CD14-positive monocyte (primary cell): ENCODE results near the gene CKM. TPM values are rescaled to one million over a fixed set of nuclear protein-coding genes. Genes with fewer than 3 reads are reported as not detected.
A peak's percentile ranks its signal among the peaks of the same experiment; 100 is the strongest.

Experiments
- DNase-seq, 3 donors: peaks; one replicate each; pipeline ENCODE4 v3.0.0-alpha.2; 2011 to 2022
- H2AFZ ChIP-seq: 2 replicates; pipeline ENCODE4 v1.6.0; 2012; ENCODE audit warnings: mild to moderate bottlenecking, low read depth, low read length, inconsistent platforms; ENCODE audit not compliant: insufficient read depth, poor library complexity, severe bottlenecking
- H3K27ac ChIP-seq, 2 donors: 1 replicate in 1 of 2; 2 replicates in 1 of 2; pipeline ENCODE4 v1.5.1; 2012 to 2013; ENCODE audit warnings: low read length in 2 of 2, control low read depth in 1 of 2, inconsistent platforms in 1 of 2, low read depth in 1 of 2, mild to moderate bottlenecking in 1 of 2
- H3K27me3 ChIP-seq, 2 donors: one replicate each; pipeline versions ENCODE4 v1.6.0 to v1.6.1; 2011 to 2013; ENCODE audit warnings: low read length in 2 of 2; ENCODE audit not compliant: control insufficient read depth in 2 of 2, insufficient read depth in 2 of 2
- H3K36me3 ChIP-seq, 2 donors: replicated peaks in 1 of 2; 1 replicate in 1 of 2; 2 replicates in 1 of 2; pipeline versions ENCODE4 v1.5.1 to v1.6.1; 2012 to 2013; ENCODE audit warnings: low read length in 2 of 2, control low read depth in 1 of 2, inconsistent platforms in 1 of 2, mild to moderate bottlenecking in 1 of 2; ENCODE audit not compliant: insufficient read depth in 2 of 2, control insufficient read depth in 1 of 2
- H3K4me1 ChIP-seq, 2 donors: 1 replicate in 1 of 2; 2 replicates in 1 of 2; pipeline versions ENCODE4 v1.5.1 to v1.6.1; 2012 to 2013; ENCODE audit warnings: low read length in 2 of 2, control low read depth in 1 of 2, inconsistent platforms in 1 of 2, mild to moderate bottlenecking in 1 of 2, moderate library complexity in 1 of 2; ENCODE audit not compliant: insufficient read depth in 2 of 2, control insufficient read depth in 1 of 2
- H3K4me2 ChIP-seq: replicated peaks from 2 replicates; pipeline ENCODE3; 2012; ENCODE audit warnings: low read length, moderate library complexity, mild to moderate bottlenecking; ENCODE audit not compliant: poor library complexity, severe bottlenecking; ENCODE audit errors: extremely low read depth
- H3K4me3 ChIP-seq, 3 experiments: fragments of 200-600 bp in 1 of 3; sonication (generic) in 1 of 3; replicated peaks in 1 of 3; 1 replicate in 2 of 3; 2 replicates in 1 of 3; pipeline ENCODE4 v1.5.1; 2011 to 2013; ENCODE audit warnings: low read length in 3 of 3, mild to moderate bottlenecking in 3 of 3, control low read depth in 2 of 3, low read depth in 2 of 3, inconsistent platforms in 1 of 3, moderate library complexity in 1 of 3
- H3K79me2 ChIP-seq: 2 replicates; pipeline ENCODE4 v1.6.0; 2012; ENCODE audit warnings: mild to moderate bottlenecking, control low read depth, inconsistent platforms, low read length, moderate library complexity; ENCODE audit not compliant: insufficient read depth
- H3K9ac ChIP-seq: 2 replicates; pipeline ENCODE4 v1.6.0; 2017; ENCODE audit warnings: low read length, mild to moderate bottlenecking; ENCODE audit not compliant: insufficient read depth, poor library complexity, severe bottlenecking
- H3K9me3 ChIP-seq, 2 donors: replicated peaks in 1 of 2; 1 replicate in 1 of 2; 2 replicates in 1 of 2; pipeline versions ENCODE4 v1.5.1 to v1.6.1; 2012 to 2013; ENCODE audit warnings: low read length in 2 of 2, control low read depth in 1 of 2; ENCODE audit not compliant: control insufficient read depth in 1 of 2, insufficient read depth in 1 of 2
- H4K20me1 ChIP-seq: 2 replicates; pipeline ENCODE4 v1.6.0; 2012; ENCODE audit warnings: mild to moderate bottlenecking, low read length, control low read depth, moderate library complexity; ENCODE audit not compliant: insufficient read depth
- H3K27ac Mint-ChIP-seq, 7 donors: one replicate each; pipeline ENCODE4 v1.8.0; 2020; ENCODE audit warnings: mild to moderate bottlenecking in 7 of 7, mixed read lengths in 7 of 7, moderate library complexity in 6 of 7, inconsistent platforms in 2 of 7
- H3K27me3 Mint-ChIP-seq, 3 donors: one replicate each; pipeline ENCODE4 v1.8.0; 2021 to 2022; ENCODE audit warnings: low read depth in 3 of 3, mild to moderate bottlenecking in 3 of 3, mixed read lengths in 3 of 3, moderate library complexity in 3 of 3, inconsistent platforms in 1 of 3
- H3K36me3 Mint-ChIP-seq, 2 donors: one replicate each; pipeline ENCODE4 v1.8.0; 2020; ENCODE audit warnings: mixed read lengths in 2 of 2, inconsistent platforms in 1 of 2, mild to moderate bottlenecking in 1 of 2
- H3K4me1 Mint-ChIP-seq: one replicate; pipeline ENCODE4 v1.8.0; 2020; ENCODE audit warnings: mild to moderate bottlenecking, mixed read lengths
- H3K4me3 Mint-ChIP-seq, 2 donors: one replicate each; pipeline ENCODE4 v1.8.0; 2020; ENCODE audit warnings: mild to moderate bottlenecking in 2 of 2, mixed read lengths in 2 of 2, moderate library complexity in 1 of 2
- H3K9me3 Mint-ChIP-seq, 7 donors: one replicate each; pipeline ENCODE4 v1.8.0; 2020 to 2022; ENCODE audit warnings: mixed read lengths in 7 of 7, mild to moderate bottlenecking in 6 of 7, moderate library complexity in 6 of 7, inconsistent platforms in 2 of 7
- CTCF ChIP-seq: fragments of 200-600 bp; IDR thresholded peaks from one replicate; pipeline ENCODE4 v1.8.0; 2022; ENCODE audit warnings: antibody characterized with exemption, mild to moderate bottlenecking
- WGBS: methylation state at CpG from one replicate; pipeline ENCODE4 v1.1.5; 2013; ENCODE audit warnings: missing lambda C conversion rate; ENCODE audit not compliant: insufficient coverage; 5-methylcytosine and 5-hydroxymethylcytosine counted together
- intact Hi-C, 2 donors: fragments of 100-400 bp; cut with micrococcal nuclease; formaldehyde crosslinking; loops; one replicate each; pipeline versions ENCODE4 v1.15.0 to v1.15.1; 2023
- polyA plus RNA-seq, 3 donors: library from polyadenylated mRNA; depleted of rRNA in 1 of 3; unstranded in 2 of 3; stranded (reverse) in 1 of 3; fragments of 300-500 nt in 2 of 3; fragments of >200 nt in 1 of 3; fragmentation: Illumina TruSeq in 2 of 3; gene quantifications; 1 replicate in 2 of 3; 2 replicates in 1 of 3; pipeline ENCODE4 v1.2.3, GENCODE V29; 2012 to 2021

CKM gene
- polyA plus RNA-seq, 3 donors = 0.17 to 0.50 (median 0.24) TPM

DNA sequence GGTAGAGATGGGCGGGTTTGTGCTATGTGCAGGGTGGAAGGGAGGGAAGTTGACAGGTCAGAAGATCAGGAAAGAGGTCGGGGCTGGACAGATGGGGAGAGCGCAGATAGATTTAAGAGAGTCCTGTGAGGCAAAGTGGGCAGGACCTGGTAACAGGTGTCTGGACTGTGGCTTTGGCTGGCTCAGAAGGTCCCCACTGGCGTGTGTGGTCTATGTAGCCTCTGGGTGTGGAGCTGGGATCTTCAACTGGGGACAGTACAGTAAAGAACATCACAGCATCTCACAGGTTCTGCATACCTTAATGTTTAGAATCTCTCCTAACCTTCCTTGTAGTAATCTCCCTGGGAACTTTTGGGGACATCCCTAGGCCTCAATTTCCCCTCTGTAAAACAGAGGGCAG, 17.7 kb downstream of the CKM start:
- Histone ChIP-seq H3K79me2 (no peaks in the 10 kb centered on the region), H3K4me3 (no peak overlapping the region), H2AFZ (no peak overlapping the region), H3K4me1 (no peaks in the 10 kb centered on the region), H3K9me3 (peaks cover 0 to 4% of the 10 kb centered on the region in 2 donors), H3K36me3 (peaks cover 0 to 12% of the 10 kb centered on the region in 2 donors), H3K4me2 (no peak overlapping the region), H3K9ac (no peak overlapping the region), H4K20me1 (no peaks in the 10 kb centered on the region), H3K27me3 (no peaks in the 10 kb centered on the region), H3K27ac (no peak overlapping the region)
- Mint-ChIP-seq H3K4me1 (peaks cover 2% of the 10 kb centered on the region), H3K27ac (peak overlapping the region in 1 of 7 donors; percentile 54), H3K9me3 (peaks cover 2 to 11% (median 7%) of the 10 kb centered on the region in 7 donors), H3K4me3 (no peak overlapping the region), H3K27me3 (peaks cover 4 to 15% (median 7%) of the 10 kb centered on the region in 3 donors), H3K36me3 (peaks cover 14 to 21% of the 10 kb centered on the region in 2 donors)
- WGBS = 91% methylated on average over 3 of the region's 4 CpGs
- no peak for TF ChIP-seq CTCF
- no peak for DNase-seq
- intact Hi-C loops = no loop called here

- Histone ChIP-seq H2AFZ (no peak overlapping the region), H3K4me2 (no peak overlapping the region), H3K9me3 (peaks cover 0 to 4% of the 10 kb centered on the region in 2 donors), H3K4me3 (no peak overlapping the region), H3K79me2 (no peaks in the 10 kb centered on the region), H3K36me3 (peaks cover 0 to 19% of the 10 kb centered on the region in 2 donors), H3K27me3 (no peaks in the 10 kb centered on the region), H3K9ac (no peak overlapping the region), H4K20me1 (no peaks in the 10 kb centered on the region), H3K27ac (no peak overlapping the region), H3K4me1 (no peaks in the 10 kb centered on the region)
- intact Hi-C loops = no loop called here
- Mint-ChIP-seq H3K27ac (peak overlapping the region in 2 of 7 donors; percentile 7 to 54), H3K4me1 (peaks cover 5% of the 10 kb centered on the region), H3K27me3 (peaks cover 4 to 15% (median 7%) of the 10 kb centered on the region in 3 donors), H3K9me3 (peaks cover 2 to 11% (median 7%) of the 10 kb centered on the region in 7 donors), H3K36me3 (peaks cover 20 to 28% of the 10 kb centered on the region in 2 donors), H3K4me3 (no peak overlapping the region)
- no peak for DNase-seq
- no peak for TF ChIP-seq CTCF
- 57% methylated on average over 3 of the region's 4 CpGs for WGBS
These were observed 18.3 kb downstream of the CKM start for GRCh38 chr19:45304141-45304926.
